DOHH2 (cell line): ENCODE measurements around the gene PLS3.

Experiments
- CTCF ChIP-seq: fragments of 200-600 bp; sonication (generic); IDR thresholded peaks from one replicate; pipeline ENCODE4 v1.5.1; 2014; ENCODE audit warnings: antibody characterized with exemption, mild to moderate bottlenecking, low read depth, low read length; ENCODE audit not compliant: poor library complexity, severe bottlenecking
- EZH2phosphoT487 ChIP-seq: fragments of 200-600 bp; sonication (generic); IDR thresholded peaks from 2 replicates; pipeline ENCODE4 v1.6.1; 2017; ENCODE audit warnings: borderline replicate concordance, mild to moderate bottlenecking, antibody characterized with exemption, low read length, moderate library complexity, mixed read lengths

DNA sequence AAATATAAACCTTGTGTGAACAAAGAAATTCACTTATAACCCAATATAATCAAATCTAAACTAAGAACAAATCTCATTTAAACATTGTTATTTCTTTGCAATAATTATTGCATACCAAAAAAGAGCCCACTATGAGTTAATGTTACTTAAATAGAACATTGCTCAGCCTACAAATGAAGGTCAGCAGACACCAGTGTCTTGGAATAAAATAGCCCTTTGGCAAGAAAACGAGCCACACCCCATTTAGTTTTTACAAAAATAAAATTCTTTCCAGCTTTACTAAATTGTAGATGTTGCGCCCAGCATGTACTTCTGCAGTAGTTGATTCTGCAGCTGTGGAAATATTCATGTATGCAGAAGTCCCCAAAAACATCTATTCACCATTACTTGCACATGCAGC lies 12.2 kb downstream of the PLS3 start:
- TF ChIP-seq CTCF (no peak), EZH2phosphoT487 (no peak)
